Activated T-helper 1 cell treated with anti-CD3 and anti-CD28 coated beads, Interleukin-12 subunit alpha, Interleukin-12 subunit beta, Interleukin-2, Interleukin-4 antibody, amounts not matched to agents 30 ng/mL and 10 ng/mL and 1 ng/mL, durations not matched to agents 14 hours and 24 hours and 36 hours (primary cell): ENCODE measurements around the gene SPAG6. TPM values are rescaled to one million over a fixed set of nuclear protein-coding genes. Genes with fewer than 3 reads are reported as not detected.

ENCODE experiments used
- DNase-seq: peaks from one replicate; pipeline ENCODE4 v3.0.0; 2021; ENCODE audit warnings: low spot score
- H3K27ac Mint-ChIP-seq: one replicate; pipeline ENCODE4 v1.8.0; 2021; ENCODE audit warnings: mild to moderate bottlenecking, mixed read lengths
- H3K27me3 Mint-ChIP-seq: one replicate; pipeline ENCODE4 v1.8.0; 2022; ENCODE audit warnings: mild to moderate bottlenecking, moderate library complexity, mixed read lengths; ENCODE audit not compliant: insufficient read depth
- H3K36me3 Mint-ChIP-seq: one replicate; pipeline ENCODE4 v1.8.0; 2021; ENCODE audit warnings: low read depth, mixed read lengths
- H3K4me1 Mint-ChIP-seq: one replicate; pipeline ENCODE4 v1.8.0; 2021; ENCODE audit warnings: low read depth, mixed read lengths
- H3K4me3 Mint-ChIP-seq: one replicate; pipeline ENCODE4 v1.8.0; 2021; ENCODE audit warnings: mild to moderate bottlenecking, moderate library complexity, mixed read lengths
- H3K9me3 Mint-ChIP-seq: one replicate; pipeline ENCODE4 v1.8.0; 2021; ENCODE audit warnings: mixed read lengths
- intact Hi-C: fragments of 100-400 bp; cut with micrococcal nuclease; formaldehyde crosslinking; loops from one replicate; pipeline ENCODE4 v1.15.1; 2024
- total RNA-seq: library from RNA; stranded (reverse); gene quantifications from 2 replicates; pipeline ENCODE4 v1.2.3, GENCODE V29; 2022

Gene SPAG6
- total RNA-seq, 1 donor from 2014 or later = 0.18 TPM

DNA sequence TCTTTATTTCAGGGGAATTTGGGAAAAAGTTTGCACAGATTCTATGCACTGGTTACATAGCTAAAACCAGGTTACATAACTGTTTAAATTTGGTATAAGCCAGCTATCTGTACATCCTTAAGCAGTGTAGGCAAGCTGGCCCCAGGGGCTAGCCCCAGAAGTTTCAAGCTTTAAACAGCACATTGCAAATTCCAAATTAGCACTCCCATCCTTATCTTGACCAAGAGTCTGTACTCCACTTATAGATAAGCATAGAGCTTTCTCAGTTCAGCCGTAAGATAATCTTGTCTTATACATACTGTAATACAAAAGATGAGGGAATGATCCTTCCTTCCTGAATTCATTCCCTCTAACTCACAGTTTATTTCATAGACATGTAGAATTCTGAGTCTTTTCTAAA is 109.3 kb downstream of the SPAG6 start:
- H3K4me1 Mint-ChIP-seq = peaks cover 12% of the 10 kb centered on the region
- H3K4me3 Mint-ChIP-seq = no peak overlapping the region
- H3K27ac Mint-ChIP-seq = no peak overlapping the region
- intact Hi-C loops = no loop called here
- no peaks in the 10 kb centered on the region for H3K27me3 Mint-ChIP-seq
- H3K9me3 Mint-ChIP-seq = no peaks in the 10 kb centered on the region
- no peaks in the 10 kb centered on the region for H3K36me3 Mint-ChIP-seq
- DNase-seq = no peak

DNA sequence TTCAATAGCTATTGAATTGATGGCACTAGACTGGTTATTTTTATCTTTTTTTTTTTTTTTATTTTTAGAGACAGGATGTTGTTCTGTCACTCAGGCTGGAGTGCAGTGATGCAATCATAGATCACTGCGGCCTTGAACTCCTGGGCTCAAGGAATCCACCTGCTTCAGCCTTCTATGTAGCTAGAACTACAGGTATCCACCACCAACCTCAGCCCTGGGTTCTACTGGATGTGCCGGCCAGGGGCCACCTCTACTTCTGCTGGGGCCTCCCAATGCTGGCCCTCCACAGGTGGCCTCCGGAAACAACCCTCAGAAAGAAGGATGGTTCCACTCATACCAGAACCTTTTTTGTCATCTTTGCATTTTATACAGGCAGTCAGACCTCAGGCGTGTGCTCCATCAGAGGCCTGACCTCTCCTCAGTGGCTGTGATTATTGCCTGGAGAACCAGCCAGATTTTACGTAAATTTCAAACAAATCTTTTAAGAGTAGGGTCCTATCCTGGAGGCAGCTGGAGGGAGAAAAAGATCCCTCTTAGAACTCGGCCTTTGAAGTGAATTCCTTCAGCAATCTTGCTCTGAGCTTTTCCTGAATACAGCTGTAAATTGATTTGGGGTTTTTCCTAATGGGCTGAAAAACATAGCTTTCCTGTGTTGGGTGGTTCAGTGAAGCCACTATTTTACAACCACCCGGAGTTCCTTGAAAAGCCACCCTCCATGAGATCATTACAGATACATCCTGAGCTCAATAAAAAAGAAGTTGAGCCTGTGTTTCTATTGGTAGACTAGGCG is 110.0 kb downstream of the SPAG6 start:
- Mint-ChIP-seq H3K9me3 (no peaks in the 10 kb centered on the region), H3K27me3 (no peaks in the 10 kb centered on the region), H3K4me3 (no peak overlapping the region), H3K36me3 (no peaks in the 10 kb centered on the region), H3K27ac (no peak overlapping the region), H3K4me1 (peaks cover 12% of the 10 kb centered on the region)
- intact Hi-C loops = no loop called here
- DNase-seq = no peak

DNA sequence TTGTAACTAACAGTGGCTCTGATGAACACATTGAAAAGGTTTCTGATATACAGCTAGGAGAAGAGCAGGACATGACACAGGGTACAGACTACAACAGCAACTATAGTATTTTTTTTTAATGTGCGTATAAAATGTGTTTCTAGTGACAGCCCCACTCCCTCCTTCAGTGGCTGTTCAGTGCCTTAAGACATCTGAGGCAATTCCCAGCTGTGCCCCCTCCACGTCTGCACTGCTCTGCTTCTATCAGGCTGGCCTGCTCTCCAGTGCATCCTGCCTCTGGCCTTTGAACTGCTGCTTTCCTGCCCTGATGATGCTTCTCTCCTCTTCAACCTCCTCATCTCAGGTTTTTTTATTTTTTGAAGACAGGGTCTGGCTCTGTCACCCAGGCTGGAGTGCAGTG is 111.2 kb downstream of the SPAG6 start:
- DNase-seq = no peak
- Mint-ChIP-seq H3K9me3 (peaks cover 7% of the 10 kb centered on the region), H3K27ac (no peak overlapping the region), H3K27me3 (no peaks in the 10 kb centered on the region), H3K4me3 (no peak overlapping the region), H3K36me3 (no peaks in the 10 kb centered on the region), H3K4me1 (peaks cover 12% of the 10 kb centered on the region)
- intact Hi-C loops = no loop called here

DNA sequence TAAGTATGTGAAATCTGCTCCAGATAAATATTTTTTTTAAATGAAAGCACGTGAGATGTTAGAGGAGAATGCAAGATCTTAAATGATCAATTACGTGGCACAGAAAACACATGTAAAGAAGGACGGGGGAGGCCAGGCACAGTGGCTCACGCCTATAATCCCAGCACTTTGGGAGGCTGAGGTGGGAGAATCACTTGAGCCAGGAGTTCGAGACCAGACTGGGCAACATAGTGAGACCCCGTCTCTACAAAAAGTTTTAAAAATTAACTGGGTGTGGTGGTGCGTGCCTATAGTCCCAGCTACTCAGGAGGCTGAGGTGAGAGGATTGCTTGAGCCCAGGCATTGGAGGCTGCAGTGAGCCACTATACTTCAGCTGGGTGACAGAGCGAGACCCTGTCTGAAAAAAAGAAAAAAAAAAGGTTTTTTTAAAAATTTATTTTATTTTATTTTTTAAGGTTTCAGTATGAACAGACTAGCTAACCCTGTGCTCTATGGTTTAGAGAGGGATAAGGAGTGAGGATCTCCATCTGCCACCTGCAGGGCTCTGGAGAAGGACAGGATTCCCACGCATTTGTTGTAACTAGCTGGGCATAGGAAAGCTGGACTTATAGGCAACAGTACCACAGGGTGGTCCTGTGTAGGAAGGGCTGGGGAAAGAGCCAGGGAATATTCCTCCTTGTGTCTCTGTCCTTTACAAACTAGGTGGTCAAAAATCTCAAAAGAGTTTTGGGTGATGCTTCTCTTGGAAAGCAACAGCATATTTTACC is 113.2 kb downstream of the SPAG6 start:
- Mint-ChIP-seq H3K4me1 (peaks cover 12% of the 10 kb centered on the region), H3K27me3 (no peaks in the 10 kb centered on the region), H3K27ac (no peak overlapping the region), H3K4me3 (no peak overlapping the region), H3K9me3 (peaks cover 7% of the 10 kb centered on the region), H3K36me3 (no peaks in the 10 kb centered on the region)
- intact Hi-C loops = no loop called here
- no peak for DNase-seq

DNA sequence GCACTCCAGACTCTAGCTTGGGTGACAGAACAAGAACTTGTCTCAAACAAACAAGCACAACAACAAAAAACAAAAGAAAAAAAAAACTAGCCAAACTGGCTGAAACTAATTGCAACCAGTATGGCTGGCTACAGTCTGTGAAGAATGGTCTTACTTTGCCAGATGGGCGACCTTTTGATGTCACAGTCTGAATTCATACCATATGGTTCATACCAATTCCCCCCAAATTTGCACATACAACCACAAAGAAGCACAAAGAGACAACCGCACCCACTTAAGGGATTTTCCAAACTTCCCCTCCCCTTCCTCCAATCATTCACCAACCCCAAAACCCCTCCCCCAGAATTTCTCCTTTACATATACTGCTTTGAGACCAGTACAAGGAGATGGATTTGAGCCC is 114.2 kb downstream of the SPAG6 start:
- no peaks in the 10 kb centered on the region for H3K36me3 Mint-ChIP-seq
- peaks cover 12% of the 10 kb centered on the region for H3K4me1 Mint-ChIP-seq
- peaks cover 7% of the 10 kb centered on the region for H3K9me3 Mint-ChIP-seq
- intact Hi-C loops = no loop called here
- H3K4me3 Mint-ChIP-seq = no peak overlapping the region
- DNase-seq = no peak
- peaks cover 3% of the 10 kb centered on the region for H3K27me3 Mint-ChIP-seq
- H3K27ac Mint-ChIP-seq = no peak overlapping the region

DNA sequence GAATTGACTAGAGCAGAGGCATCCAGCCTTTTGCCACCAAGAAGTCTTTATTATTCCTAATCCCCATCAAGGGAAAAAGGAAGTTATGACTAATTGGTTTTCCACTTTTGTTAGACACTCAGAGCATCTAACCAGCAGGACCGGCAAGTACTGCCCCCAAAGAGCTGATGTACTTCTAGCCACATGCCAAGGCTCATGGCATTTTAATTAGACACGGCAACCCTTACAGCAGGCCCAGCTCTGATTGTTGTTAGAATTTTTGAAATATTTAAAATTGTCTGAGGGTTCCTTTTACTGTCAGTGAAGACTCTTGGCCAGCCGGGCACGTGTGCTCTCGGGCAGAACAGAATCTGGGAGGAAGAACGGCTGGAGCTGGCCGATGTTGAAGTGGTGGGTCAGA is 114.8 kb downstream of the SPAG6 start:
- intact Hi-C loops = no loop called here
- Mint-ChIP-seq H3K9me3 (peaks cover 7% of the 10 kb centered on the region), H3K4me3 (no peak overlapping the region), H3K27me3 (peaks cover 3% of the 10 kb centered on the region), H3K36me3 (no peaks in the 10 kb centered on the region), H3K4me1 (peaks cover 6% of the 10 kb centered on the region), H3K27ac (no peak overlapping the region)
- DNase-seq = no peak

DNA sequence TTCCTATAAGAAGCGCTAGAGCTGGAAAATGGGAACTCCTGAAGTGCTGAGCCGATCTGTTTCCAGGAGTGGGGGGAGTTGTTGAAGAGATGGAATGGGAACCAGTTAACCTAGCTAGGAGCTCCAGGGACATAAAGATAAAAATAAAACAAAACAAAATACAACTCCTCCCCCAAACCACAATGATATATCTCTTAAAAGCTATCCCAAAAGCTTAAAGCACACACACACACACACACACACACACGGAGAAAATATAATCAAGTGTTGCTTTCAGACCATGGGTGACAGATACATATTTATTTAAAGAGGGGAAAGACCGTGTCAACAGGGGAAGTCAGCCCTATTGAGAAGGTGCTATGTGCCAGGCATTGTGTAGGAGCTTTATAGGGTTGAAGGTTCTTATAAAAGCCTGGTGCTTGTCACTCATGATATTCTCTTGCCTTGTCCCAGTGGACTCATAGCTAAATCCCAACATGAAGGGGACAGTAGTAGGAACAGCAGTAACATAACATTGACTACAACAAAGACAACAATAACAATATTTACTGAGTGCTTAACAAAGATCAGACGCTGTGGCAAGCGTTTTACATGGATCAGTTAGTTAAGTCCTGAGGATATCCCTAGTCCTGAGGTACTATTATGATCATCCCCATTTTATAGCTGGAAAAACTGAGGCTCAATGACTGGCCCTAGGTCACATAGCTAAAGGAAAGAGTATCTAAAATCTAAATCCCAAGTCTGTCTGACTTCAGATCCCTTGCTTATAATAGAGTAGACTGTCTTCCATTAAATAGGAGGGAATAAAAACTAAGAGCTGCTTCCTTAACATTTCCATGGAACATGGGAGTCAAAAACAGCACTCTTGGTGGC is 115.5 kb downstream of the SPAG6 start:
- intact Hi-C loops = no loop called here

DNA sequence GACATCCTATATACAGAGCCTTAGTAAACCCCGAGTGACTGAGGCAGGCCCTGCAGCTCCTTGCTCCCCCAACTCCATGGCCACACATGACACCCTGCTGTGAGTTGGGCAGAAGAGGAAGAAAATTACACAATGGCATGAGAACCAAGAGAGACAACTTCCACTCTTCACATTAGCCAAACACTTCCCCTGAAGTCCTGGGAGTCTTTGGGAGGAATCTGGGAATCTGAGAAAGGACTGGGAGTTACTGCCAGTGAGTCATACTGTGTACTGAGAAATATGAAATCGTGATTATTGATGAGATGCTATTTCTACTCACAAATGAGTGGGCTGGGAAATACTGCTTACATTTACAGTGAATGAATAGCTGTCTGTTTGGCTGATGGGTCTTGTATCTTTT is 116.6 kb downstream of the SPAG6 start:
- Mint-ChIP-seq H3K9me3 (peaks cover 7% of the 10 kb centered on the region), H3K27me3 (peaks cover 3% of the 10 kb centered on the region), H3K4me1 (no peaks in the 10 kb centered on the region), H3K4me3 (no peak overlapping the region), H3K27ac (no peak overlapping the region), H3K36me3 (no peaks in the 10 kb centered on the region)
- intact Hi-C loops = no loop called here
- no peak for DNase-seq

More for the DNA sequence above, 115.5 kb downstream of the SPAG6 start:
- H3K27ac Mint-ChIP-seq = no peak overlapping the region
- no peak for DNase-seq
- no peak overlapping the region for H3K4me3 Mint-ChIP-seq
- H3K36me3 Mint-ChIP-seq = no peaks in the 10 kb centered on the region
- no peaks in the 10 kb centered on the region for H3K4me1 Mint-ChIP-seq
- peaks cover 7% of the 10 kb centered on the region for H3K9me3 Mint-ChIP-seq
- H3K27me3 Mint-ChIP-seq = peaks cover 3% of the 10 kb centered on the region

DNA sequence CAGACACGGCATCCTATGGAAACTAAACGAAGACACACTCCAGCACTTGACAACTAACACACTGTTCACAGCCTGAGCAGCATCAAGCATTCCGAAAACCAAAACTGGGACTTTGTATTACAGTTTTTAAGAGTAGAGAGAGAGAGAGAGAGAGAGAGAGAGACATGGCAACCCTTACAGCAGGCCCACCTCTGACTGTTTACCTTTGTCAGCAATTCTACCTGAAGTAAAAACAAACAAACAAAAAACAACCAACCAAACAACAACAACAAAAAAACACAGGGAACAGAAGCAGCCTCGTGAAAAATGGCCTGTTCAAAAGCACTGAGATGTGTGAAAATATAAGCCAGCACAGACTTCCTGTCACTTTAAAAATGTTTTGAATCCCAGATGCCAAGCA is 118.0 kb downstream of the SPAG6 start:
- peaks cover 3% of the 10 kb centered on the region for H3K27me3 Mint-ChIP-seq
- H3K4me1 Mint-ChIP-seq = no peaks in the 10 kb centered on the region
- no peaks in the 10 kb centered on the region for H3K36me3 Mint-ChIP-seq
- no peak for DNase-seq
- intact Hi-C loops = no loop called here
- H3K9me3 Mint-ChIP-seq = peaks cover 7% of the 10 kb centered on the region
- no peak overlapping the region for H3K27ac Mint-ChIP-seq
- H3K4me3 Mint-ChIP-seq = no peak overlapping the region

DNA sequence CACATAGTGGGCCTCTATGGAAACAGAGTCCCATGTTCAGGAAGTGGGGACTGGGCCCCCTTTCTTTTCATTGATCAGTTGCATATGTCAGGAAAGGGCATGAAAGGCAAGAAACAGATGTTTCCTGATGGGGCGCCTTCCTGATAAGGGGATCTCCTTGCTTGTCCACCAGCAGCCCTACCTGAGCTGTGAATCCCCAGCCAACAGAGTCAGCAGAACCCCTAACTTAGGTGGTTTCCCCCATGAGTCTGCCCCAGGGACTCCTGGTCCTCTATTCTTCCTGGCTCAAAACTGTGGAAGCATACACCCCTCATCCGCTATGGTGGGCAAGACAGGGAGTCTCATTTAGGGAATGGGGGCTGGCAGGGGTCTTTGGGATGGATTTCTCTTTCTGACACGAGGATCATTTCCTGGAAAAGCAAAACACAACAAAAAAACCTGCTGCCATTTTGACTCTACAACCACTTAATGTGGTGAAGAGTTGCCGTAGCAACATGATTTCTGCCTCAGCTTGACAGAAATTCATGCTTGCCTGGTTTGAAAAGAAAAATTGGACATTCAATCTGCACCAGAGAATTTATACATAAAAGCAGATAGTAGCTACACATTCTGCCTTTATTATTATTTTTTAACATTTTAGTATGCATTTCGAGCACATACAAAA is 119.8 kb downstream of the SPAG6 start:
- Mint-ChIP-seq H3K9me3 (peaks cover 7% of the 10 kb centered on the region), H3K27me3 (peaks cover 7% of the 10 kb centered on the region), H3K36me3 (no peaks in the 10 kb centered on the region), H3K4me1 (no peaks in the 10 kb centered on the region), H3K27ac (no peak overlapping the region), H3K4me3 (no peak overlapping the region)
- intact Hi-C loops = no loop called here
- no peak for DNase-seq

DNA sequence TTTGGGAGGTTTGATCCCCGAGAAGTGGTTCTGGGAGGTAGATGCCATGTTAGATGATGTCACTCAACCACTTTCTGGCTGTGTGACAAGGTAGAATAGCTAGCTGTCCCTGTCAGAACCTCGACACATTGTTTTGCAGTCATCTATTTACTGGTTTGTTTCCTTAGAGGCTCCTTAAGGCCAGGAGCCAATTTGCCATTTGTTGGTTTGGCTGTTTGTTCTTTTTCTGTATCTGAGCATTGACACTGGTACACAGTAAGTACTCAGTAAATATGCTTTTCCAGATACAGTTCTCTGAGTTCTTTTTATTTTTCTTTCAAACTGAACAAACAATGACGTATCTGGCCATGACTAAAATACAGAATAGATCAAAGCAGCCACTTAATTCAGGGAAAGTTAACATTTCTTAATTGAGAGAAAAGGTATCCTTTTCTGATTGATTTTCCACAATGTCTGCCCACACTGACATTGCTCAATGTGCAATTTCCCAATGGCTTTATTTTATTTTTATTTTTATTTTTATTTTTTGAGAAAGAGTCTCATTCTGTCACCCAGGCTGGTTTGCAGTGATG is 121.6 kb downstream of the SPAG6 start:
- Mint-ChIP-seq H3K27me3 (peaks cover 18% of the 10 kb centered on the region), H3K4me1 (no peaks in the 10 kb centered on the region), H3K9me3 (no peaks in the 10 kb centered on the region), H3K27ac (no peak overlapping the region), H3K4me3 (no peak overlapping the region), H3K36me3 (no peaks in the 10 kb centered on the region)
- intact Hi-C loops = no loop called here
- no peak for DNase-seq
